H1 (cell line): ENCODE measurements around the gene KCNQ1. TPM values are rescaled to one million over a fixed set of nuclear protein-coding genes. Genes with fewer than 3 reads are reported as not detected.

ENCODE experiments used
- CTCF ChIA-PET: fragments of 300-600 bp; sonication (Branson Sonifier 250); formaldehyde crosslinking; loops from one replicate; lab custom pipeline; 2021; ENCODE audit not compliant: partially characterized antibody; lab: Charles Lee
- POLR2A ChIA-PET: fragments of 300-600 bp; sonication (Branson Sonifier 250); formaldehyde crosslinking; loops from one replicate; lab custom pipeline; 2021; ENCODE audit warnings: inconsistent platforms; ENCODE audit not compliant: partially characterized antibody; lab: Charles Lee
- DNase-seq, 2 experiments: peaks; one replicate each; pipeline versions ENCODE4 v3.0.0 to v3.0.0-alpha.2; 2010 to 2022; ENCODE audit warnings: low spot score in 2 of 2, low read depth in 1 of 2, mixed read lengths in 1 of 2
- FAIRE-seq: peaks from 2 replicates; lab custom pipeline; 2011; peaks lifted over from hg19 to GRCh38; lab: Jason Lieb, UNC
- H2AFZ ChIP-seq: 2 replicates; pipeline ENCODE4 v1.8.1; 2012; ENCODE audit warnings: low read length, inconsistent platforms
- H2AK5ac ChIP-seq: 2 replicates; pipeline ENCODE4 v1.6.1; 2013; ENCODE audit warnings: low read depth, low read length
- H2BK120ac ChIP-seq: replicated peaks from 2 replicates; pipeline ENCODE3; 2013; ENCODE audit warnings: low read depth, low read length, inconsistent platforms
- H2BK12ac ChIP-seq: 2 replicates; pipeline ENCODE4 v1.6.1; 2013; ENCODE audit warnings: low read depth, low read length
- H2BK15ac ChIP-seq: 2 replicates; pipeline ENCODE4 v1.6.1; 2013; ENCODE audit warnings: low read length
- H2BK20ac ChIP-seq: 2 replicates; pipeline ENCODE4 v1.6.1; 2013; ENCODE audit warnings: low read length
- H2BK5ac ChIP-seq: 2 replicates; pipeline ENCODE4 v1.6.1; 2013; ENCODE audit warnings: low read depth, low read length
- H3K14ac ChIP-seq: 2 replicates; pipeline ENCODE4 v1.6.1; 2013; ENCODE audit warnings: inconsistent platforms; ENCODE audit not compliant: insufficient read length
- H3K18ac ChIP-seq: 2 replicates; pipeline ENCODE4 v1.6.1; 2013; ENCODE audit warnings: low read length; ENCODE audit errors: extremely low read depth
- H3K23ac ChIP-seq: 2 replicates; pipeline ENCODE4 v1.6.1; 2013; ENCODE audit warnings: inconsistent platforms; ENCODE audit not compliant: insufficient read length
- H3K23me2 ChIP-seq: 2 replicates; pipeline ENCODE4 v1.6.1; 2013; ENCODE audit warnings: low read depth, low read length
- H3K27ac ChIP-seq: 2 replicates; pipeline ENCODE4 v1.6.1; 2011; ENCODE audit warnings: low read depth, low read length, inconsistent platforms
- H3K27me3 ChIP-seq, 4 experiments: replicated peaks in 1 of 4; 1 replicate in 1 of 4; 2 replicates in 3 of 4; pipeline versions ENCODE4 v1.6.1 to v1.8.1; 2011 to 2013; ENCODE audit warnings: low read length in 3 of 4, mild to moderate bottlenecking in 3 of 4, inconsistent platforms in 2 of 4, mixed read lengths in 2 of 4, moderate library complexity in 1 of 4; ENCODE audit not compliant: control insufficient read depth in 3 of 4, insufficient read depth in 3 of 4; ENCODE audit errors: extremely low read depth in 1 of 4
- H3K36me3 ChIP-seq, 4 experiments: 2 replicates each; pipeline versions ENCODE4 v1.6.1 to v1.8.1; 2011 to 2013; ENCODE audit warnings: mild to moderate bottlenecking in 4 of 4, low read length in 3 of 4, moderate library complexity in 2 of 4, control low read depth in 1 of 4, inconsistent platforms in 1 of 4; ENCODE audit not compliant: insufficient read depth in 4 of 4, control insufficient read depth in 2 of 4
- H3K4ac ChIP-seq: replicated peaks from 2 replicates; pipeline ENCODE3; 2013; ENCODE audit warnings: low read length, low read depth, mixed read lengths, inconsistent platforms; ENCODE audit not compliant: insufficient read length
- H3K4me1 ChIP-seq, 4 experiments: replicated peaks in 1 of 4; 1 replicate in 1 of 4; 2 replicates in 3 of 4; pipeline versions ENCODE4 v1.6.1 to v1.8.1; 2011 to 2013; ENCODE audit warnings: low read length in 3 of 4, inconsistent platforms in 2 of 4, mixed read lengths in 1 of 4; ENCODE audit not compliant: insufficient read depth in 4 of 4, control insufficient read depth in 3 of 4
- H3K4me2 ChIP-seq, 2 experiments: 2 replicates each; pipeline versions ENCODE4 v1.6.1 to v1.8.1; 2011 to 2013; ENCODE audit warnings: low read depth in 2 of 2, low read length in 2 of 2, control low read depth in 1 of 2, inconsistent platforms in 1 of 2, mild to moderate bottlenecking in 1 of 2; ENCODE audit not compliant: insufficient read depth in 1 of 2
- H3K4me3 ChIP-seq, 4 experiments: fragments of 200-600, 300-600 bp in 1 of 4; sonication (generic), shearing (Covaris generic), sonication (Bioruptor Twin) in 1 of 4; 2 replicates each; pipeline versions ENCODE4 v1.5.1 to v1.8.1; 2011 to 2016; ENCODE audit warnings: low read length in 4 of 4, low read depth in 3 of 4, control low read depth in 2 of 4, inconsistent platforms in 2 of 4, mild to moderate bottlenecking in 2 of 4, mixed read lengths in 1 of 4, moderate library complexity in 1 of 4; ENCODE audit not compliant: insufficient read depth in 2 of 4; ENCODE audit errors: extremely low read depth in 1 of 4
- H3K56ac ChIP-seq: replicated peaks from 2 replicates; pipeline ENCODE3; 2013; ENCODE audit warnings: low read depth, mild to moderate bottlenecking, mixed read lengths, low read length, inconsistent platforms; ENCODE audit not compliant: insufficient read length
- H3K79me1 ChIP-seq: 2 replicates; pipeline ENCODE4 v1.6.1; 2013; ENCODE audit warnings: low read depth, low read length, control low read depth
- H3K79me2 ChIP-seq, 2 experiments: 2 replicates each; pipeline versions ENCODE4 v1.6.1 to v1.8.1; 2012 to 2013; ENCODE audit warnings: low read length in 2 of 2, mild to moderate bottlenecking in 2 of 2, inconsistent platforms in 1 of 2; ENCODE audit not compliant: insufficient read depth in 2 of 2, control insufficient read depth in 1 of 2
- H3K9ac ChIP-seq, 4 experiments: replicated peaks in 1 of 4; 1 replicate in 1 of 4; 2 replicates in 3 of 4; pipeline versions ENCODE4 v1.6.1 to v1.8.1; 2011 to 2013; ENCODE audit warnings: low read depth in 3 of 4, low read length in 3 of 4, control low read depth in 2 of 4, mild to moderate bottlenecking in 2 of 4, moderate library complexity in 2 of 4, inconsistent platforms in 1 of 4; ENCODE audit errors: extremely low read depth in 1 of 4
- H3K9me3 ChIP-seq, 2 experiments: 2 replicates each; pipeline versions ENCODE4 v1.6.1 to v1.8.1; 2012 to 2013; ENCODE audit warnings: mild to moderate bottlenecking in 2 of 2, moderate library complexity in 2 of 2, control low read depth in 1 of 2, inconsistent platforms in 1 of 2, low read depth in 1 of 2, low read length in 1 of 2, mixed read lengths in 1 of 2; ENCODE audit not compliant: insufficient read depth in 2 of 2
- H4K20me1 ChIP-seq, 2 experiments: replicated peaks in 1 of 2; 2 replicates each; pipeline versions ENCODE3 to v1.8.1; 2011 to 2013; ENCODE audit warnings: inconsistent platforms in 2 of 2, low read length in 2 of 2, mild to moderate bottlenecking in 1 of 2; ENCODE audit not compliant: insufficient read depth in 2 of 2, control insufficient read depth in 1 of 2
- H4K5ac ChIP-seq: 2 replicates; pipeline ENCODE4 v1.6.1; 2013; ENCODE audit warnings: low read length, low read depth, mixed read lengths, inconsistent platforms; ENCODE audit not compliant: insufficient read length
- H4K8ac ChIP-seq: 2 replicates; pipeline ENCODE4 v1.8.0; 2013; ENCODE audit warnings: mild to moderate bottlenecking, moderate library complexity, low read length, inconsistent platforms; ENCODE audit not compliant: insufficient read depth; ENCODE audit errors: extremely low read depth
- H4K91ac ChIP-seq: replicated peaks from 2 replicates; pipeline ENCODE3; 2013; ENCODE audit warnings: low read length, mixed read lengths, inconsistent platforms; ENCODE audit not compliant: insufficient read length
- BCL11A ChIP-seq, 2 experiments: IDR thresholded peaks; one replicate each; pipeline ENCODE4 v1.6.1; 2011; ENCODE audit warnings: low read depth in 2 of 2, low read length in 2 of 2, mild to moderate bottlenecking in 2 of 2
- POU5F1 ChIP-seq: IDR thresholded peaks from 2 replicates; pipeline ENCODE4 v1.6.1; 2011; ENCODE audit warnings: low read depth, mild to moderate bottlenecking, low read length, moderate library complexity
- RBBP5 ChIP-seq: IDR thresholded peaks from 2 replicates; pipeline ENCODE4 v1.7.1; 2012; ENCODE audit warnings: low read depth, mild to moderate bottlenecking, inconsistent platforms, low read length, moderate library complexity, borderline replicate concordance
- SUZ12 ChIP-seq: fragments of 200-600 bp; sonication (generic); IDR thresholded peaks from 2 replicates; pipeline ENCODE4 v1.6.1; 2012; ENCODE audit warnings: mild to moderate bottlenecking, inconsistent platforms, low read length, moderate library complexity, mixed read lengths
- TBP ChIP-seq: IDR thresholded peaks from 2 replicates; pipeline ENCODE4 v1.6.1; 2011; ENCODE audit warnings: low read depth, low read length, improper control_type of control experiment
- WGBS, 2 experiments: shearing (Covaris generic) in 1 of 2; methylation state at CpG; one replicate each; pipeline versions ENCODE4 v1.1.6 to v1.1.7; 2013 to 2015; ENCODE audit warnings: low lambda C conversion rate in 2 of 2, mixed read lengths in 2 of 2, inconsistent platforms in 1 of 2, low coverage in 1 of 2, missing lambda C conversion rate in 1 of 2; ENCODE audit not compliant: insufficient replicate concordance in 2 of 2, insufficient coverage in 1 of 2, insufficient read length in 1 of 2; ENCODE audit errors: extremely low coverage in 1 of 2, missing lambda C conversion rate in 1 of 2; 5-methylcytosine and 5-hydroxymethylcytosine counted together
- polyA plus RNA-seq, 7 experiments: library from polyadenylated mRNA; depleted of rRNA in 3 of 7; stranded (reverse) in 5 of 7; unstranded in 2 of 7; fragments of >200 nt in 5 of 7; fragments of 200-250 nt in 2 of 7; gene quantifications; 1 replicate in 5 of 7; 2 replicates in 1 of 7; 4 replicates in 1 of 7; pipeline versions ENCODE4 v1.2.1 to v1.2.3, GENCODE V29; 2011 to 2013; ENCODE audit warnings: missing spikeins in 2 of 7, mixed read lengths in 2 of 7
- total RNA-seq: library from RNA; stranded (reverse); fragmentation: NEBNext Ultra II Directional; extraction: Animal tissue kit (Norgen Biotek cat#: 25700); gene quantifications from 2 replicates; pipeline ENCODE4 v1.2.1, GENCODE V29; 2021
- TF ChIP-seq, protein P1 (sequence below): IDR thresholded peaks from 2 replicates; pipeline ENCODE4 v1.6.1; 2011; ENCODE audit warnings: low read depth, mild to moderate bottlenecking, low read length; ENCODE audit not compliant: insufficient read depth
- TF ChIP-seq, protein P2 (sequence below): IDR thresholded peaks from 2 replicates; pipeline ENCODE4 v1.6.1; 2012; ENCODE audit warnings: inconsistent platforms

The KCNQ1 gene
- total and polyA plus RNA-seq, 2 of the 8 experiments (the other 6 are each of a cell fraction or from before 2014, with no cell fraction given) = 1.9 to 2.0 TPM

DNA sequence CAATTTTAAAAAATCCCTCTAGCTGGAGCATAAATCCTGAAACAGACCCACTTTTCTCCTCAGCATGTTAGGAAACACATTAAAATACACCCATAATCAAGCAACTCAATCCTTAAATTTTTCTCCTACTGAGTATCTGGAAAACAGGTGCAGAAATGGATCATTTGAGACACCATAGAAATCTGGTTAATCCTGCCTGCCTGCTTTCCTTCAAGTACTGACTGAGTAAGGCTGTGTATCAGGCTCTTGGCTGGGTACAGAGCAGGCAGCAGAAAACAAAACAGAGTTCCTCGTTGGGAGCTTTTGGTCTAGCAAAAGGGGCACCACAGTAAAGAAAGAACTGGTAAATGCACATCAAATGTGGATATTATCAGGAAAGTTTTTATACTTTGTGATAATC lies 253.1 kb downstream of the KCNQ1 start:
- Histone ChIP-seq H3K4me3 (peak overlapping the region in 3 of 4 experiments; percentile 53 to 70 (median 64); a peak in 5 of 8 replicates), H2BK120ac (no peak overlapping the region), H3K23ac (no peak overlapping the region), H3K27me3 (peaks cover 0 to 27% (median 17%) of the 10 kb centered on the region in 4 experiments; a peak in 6 of 7 replicates), H3K27ac (no peak overlapping the region), H3K56ac (no peak overlapping the region), H3K9me3 (peaks cover 0 to 12% of the 10 kb centered on the region in 2 experiments; a peak in 2 of 4 replicates), H2AFZ (no peak overlapping the region), H3K4me2 (peak overlapping the region; percentile 72 to 75; a peak in 3 of 4 replicates), H4K91ac (no peak overlapping the region), H3K14ac (no peak overlapping the region), H3K4ac (no peak overlapping the region), H3K79me2 (peaks cover 0 to 38% of the 10 kb centered on the region in 2 experiments; a peak in 2 of 4 replicates), H4K20me1 (peaks cover 2 to 6% of the 10 kb centered on the region in 2 experiments), H3K18ac (no peak overlapping the region), H3K9ac (no peak overlapping the region), H2BK15ac (0 out of 2 replicates have a peak overlapping the region, but pooled peaks have one; percentile 18), H2BK20ac (no peak overlapping the region), H3K36me3 (peaks cover 0 to 3% (median 0%) of the 10 kb centered on the region in 4 experiments; a peak in 1 of 8 replicates), H2BK12ac (no peak overlapping the region), H4K5ac (no peak overlapping the region), H3K79me1 (peaks cover 2% of the 10 kb centered on the region; the same call in 1 of the 2 replicates), H3K4me1 (peaks cover 20 to 34% (median 27%) of the 10 kb centered on the region in 4 experiments), H2BK5ac (no peak overlapping the region), H3K23me2 (peaks cover 5% of the 10 kb centered on the region; the same call in 1 of the 2 replicates), H2AK5ac (no peak overlapping the region), H4K8ac (no peak overlapping the region)
- ChIA-PET CTCF (interaction anchor here (1.4 kb wide), 1 partner anchor 165 kb away, joined by 4 read pairs; no protein-coding TSS in a partner anchor), POLR2A (interaction anchor here (1.1 kb wide), 1 partner anchor 184 kb away, joined by 3 read pairs; no protein-coding TSS in a partner anchor)
- DNase-seq (no peak), FAIRE-seq (no peak)
- 59% methylated on average over 1 of the region's 1 CpG; no CpG with 5 or more reads in 1 of the 2 experiments for WGBS, 2 experiments
- TF ChIP-seq BCL11A (IDR thresholded peaks at IDR 0.05; ENCODE audit: low read depth in 2 of 2, low read length in 2 of 2) (no peak), POU5F1 (no peak), TBP (no peak), SUZ12 (no peak), RBBP5 (no peak)
- TF ChIP-seq, protein P1, sequence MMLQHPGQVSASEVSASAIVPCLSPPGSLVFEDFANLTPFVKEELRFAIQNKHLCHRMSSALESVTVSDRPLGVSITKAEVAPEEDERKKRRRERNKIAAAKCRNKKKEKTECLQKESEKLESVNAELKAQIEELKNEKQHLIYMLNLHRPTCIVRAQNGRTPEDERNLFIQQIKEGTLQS = no peak
- TF ChIP-seq, protein P2, sequence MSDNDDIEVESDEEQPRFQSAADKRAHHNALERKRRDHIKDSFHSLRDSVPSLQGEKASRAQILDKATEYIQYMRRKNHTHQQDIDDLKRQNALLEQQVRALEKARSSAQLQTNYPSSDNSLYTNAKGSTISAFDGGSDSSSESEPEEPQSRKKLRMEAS = no peak
